ENCODE measurements around the gene EBP. TPM values are rescaled to one million over a fixed set of nuclear protein-coding genes. Genes with fewer than 3 reads are reported as not detected.

Gene EBP
- total and polyA plus RNA-seq, 5 donors from 2014 or later, result 56.8 to 126 (median 103) TPM

DNA sequence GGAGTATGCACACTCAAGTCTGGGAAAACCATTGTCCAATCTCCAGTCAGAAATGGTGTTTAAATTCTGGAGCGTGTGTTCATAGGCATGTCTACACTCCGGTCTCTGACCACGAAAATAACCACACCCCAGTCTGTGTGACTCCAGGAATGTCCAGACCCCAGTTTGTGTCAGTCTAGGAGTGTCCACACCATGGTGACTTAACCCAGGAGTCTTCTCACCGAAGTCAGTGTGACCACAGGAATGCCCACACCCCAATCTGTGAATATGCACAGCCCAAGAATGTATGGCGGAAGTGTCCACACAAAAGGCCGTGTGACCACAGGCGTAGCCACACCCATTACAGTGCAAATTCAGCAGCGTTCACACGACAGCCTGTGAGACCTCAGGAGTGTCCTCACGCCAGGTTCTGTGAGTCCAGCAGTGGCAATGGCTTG is 34.2 kb upstream of the EBP start:
- H3K27ac ChIP-seq (ENCODE audit: insufficient read depth, low read length, poor library complexity, severe bottlenecking), result no peak overlapping the region
- Mint-ChIP-seq H3K4me3 (no peak overlapping the region), H3K9me3 (no peaks in the 10 kb centered on the region), H3K27me3 (no peaks in the 10 kb centered on the region), H3K36me3 (no peaks in the 10 kb centered on the region), H3K4me1 (no peaks in the 10 kb centered on the region), H3K27ac (no peak overlapping the region)
- H3K4me3 ChIP-seq (ENCODE audit: low read depth, low read length), result no peak overlapping the region
- H3K4me1 ChIP-seq (ENCODE audit: control insufficient read depth, insufficient read depth, low read length, poor library complexity, severe bottlenecking), result no peaks in the 10 kb centered on the region
- ATAC-seq (ENCODE audit: low read depth in 2 of 2) (no peak), DNase-seq (no peak)
- no peaks in the 10 kb centered on the region for H3K27me3 ChIP-seq (ENCODE audit: control insufficient read depth, insufficient read depth, low read length)
- peaks cover 11% of the 10 kb centered on the region for H3K36me3 ChIP-seq (ENCODE audit: control insufficient read depth, insufficient read depth, low read length)
- no peaks in the 10 kb centered on the region for H3K9me3 ChIP-seq (ENCODE audit: control insufficient read depth in 2 of 2, low read length in 2 of 2)

DNA sequence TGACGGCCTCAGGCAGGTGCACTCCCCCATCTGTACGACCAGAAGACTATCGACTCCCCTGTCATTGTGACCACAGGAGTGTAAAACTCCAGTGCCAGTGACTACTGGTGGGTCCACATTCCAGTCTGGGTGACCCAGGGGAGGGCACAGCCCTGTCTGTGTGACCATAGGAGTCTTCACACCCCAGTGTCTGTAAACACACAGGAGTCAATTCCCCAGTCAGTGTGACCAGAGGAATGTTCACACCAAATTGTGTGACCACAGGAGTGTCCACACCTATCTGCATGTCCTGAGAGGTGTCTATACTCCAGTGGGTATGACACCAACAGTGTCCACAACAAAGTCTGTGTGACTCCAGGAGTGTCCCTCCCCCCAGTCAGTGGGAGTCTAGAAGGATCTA is 33.6 kb upstream of the EBP start:
- Mint-ChIP-seq H3K27ac (no peak overlapping the region), H3K4me1 (no peaks in the 10 kb centered on the region), H3K36me3 (no peaks in the 10 kb centered on the region), H3K27me3 (no peaks in the 10 kb centered on the region), H3K4me3 (no peak overlapping the region), H3K9me3 (peaks cover 0 to 2% (median 0%) of the 10 kb centered on the region in 7 donors)
- Histone ChIP-seq H3K4me3 (ENCODE audit: low read depth, low read length) (no peak overlapping the region), H3K9me3 (ENCODE audit: control insufficient read depth in 2 of 2, low read length in 2 of 2) (no peaks in the 10 kb centered on the region), H3K27me3 (ENCODE audit: control insufficient read depth, insufficient read depth, low read length) (no peaks in the 10 kb centered on the region), H3K36me3 (ENCODE audit: control insufficient read depth, insufficient read depth, low read length) (peaks cover 6% of the 10 kb centered on the region), H3K27ac (ENCODE audit: insufficient read depth, low read length, poor library complexity, severe bottlenecking) (no peak overlapping the region), H3K4me1 (ENCODE audit: control insufficient read depth, insufficient read depth, low read length, poor library complexity, severe bottlenecking) (no peaks in the 10 kb centered on the region)
- no peak for DNase-seq
- no peak for ATAC-seq (ENCODE audit: low read depth in 2 of 2)

DNA sequence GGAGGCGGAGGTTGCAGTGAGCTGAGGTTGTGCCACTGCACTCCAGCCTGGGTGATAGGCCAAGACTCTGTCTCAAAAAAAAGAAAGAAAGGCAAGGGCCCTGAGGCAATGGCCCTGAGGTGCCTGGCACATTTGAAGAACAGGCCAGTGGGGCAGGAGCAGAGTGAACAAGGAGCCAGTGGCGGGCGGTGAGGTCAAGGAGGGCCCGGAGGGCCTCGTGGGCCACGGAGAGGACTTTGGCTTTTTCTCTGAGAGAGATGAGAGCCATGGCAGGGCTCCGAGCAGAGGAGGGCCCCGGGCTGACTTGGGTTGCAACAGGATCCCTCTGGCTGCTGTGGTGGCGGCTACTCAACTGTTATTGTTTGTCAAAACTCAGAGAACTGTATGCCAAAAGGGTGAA is 32.3 kb upstream of the EBP start:
- DNase-seq (no peak), ATAC-seq (ENCODE audit: low read depth in 2 of 2) (no peak)
- Mint-ChIP-seq H3K4me1 (no peaks in the 10 kb centered on the region), H3K36me3 (no peaks in the 10 kb centered on the region), H3K27ac (no peak overlapping the region), H3K4me3 (no peak overlapping the region), H3K9me3 (peaks cover 0 to 2% (median 0%) of the 10 kb centered on the region in 7 donors), H3K27me3 (no peaks in the 10 kb centered on the region)
- H3K27ac ChIP-seq (ENCODE audit: insufficient read depth, low read length, poor library complexity, severe bottlenecking), result no peak overlapping the region
- peaks cover 2% of the 10 kb centered on the region for H3K36me3 ChIP-seq (ENCODE audit: control insufficient read depth, insufficient read depth, low read length)
- H3K4me1 ChIP-seq (ENCODE audit: control insufficient read depth, insufficient read depth, low read length, poor library complexity, severe bottlenecking), result no peaks in the 10 kb centered on the region
- H3K27me3 ChIP-seq (ENCODE audit: control insufficient read depth, insufficient read depth, low read length), result no peaks in the 10 kb centered on the region
- no peaks in the 10 kb centered on the region for H3K9me3 ChIP-seq (ENCODE audit: control insufficient read depth in 2 of 2, low read length in 2 of 2)
- no peak overlapping the region for H3K4me3 ChIP-seq (ENCODE audit: low read depth, low read length)

DNA sequence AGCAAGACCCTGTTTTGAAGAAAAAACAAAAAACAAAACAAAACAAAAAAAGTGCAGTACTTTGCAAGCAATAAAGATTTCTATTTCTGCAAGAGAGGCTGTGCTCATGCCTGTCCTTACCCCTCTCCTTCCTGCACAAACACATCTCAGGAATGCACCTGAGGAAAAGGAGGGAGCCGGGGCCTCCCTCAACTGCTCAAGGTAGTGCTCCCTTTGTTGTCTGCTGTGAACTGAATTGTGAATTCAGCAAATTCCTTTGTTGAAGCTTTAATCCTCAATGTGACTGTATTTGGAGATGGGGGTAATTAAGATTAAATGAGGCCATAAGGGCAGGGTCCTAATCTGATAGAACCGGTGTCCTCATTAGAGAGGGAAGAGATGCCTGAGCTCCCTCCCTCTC is 31.7 kb upstream of the EBP start:
- H3K36me3 ChIP-seq (ENCODE audit: control insufficient read depth, insufficient read depth, low read length), result peaks cover 2% of the 10 kb centered on the region
- DNase-seq (no peak), ATAC-seq (ENCODE audit: low read depth in 2 of 2) (no peak)
- Mint-ChIP-seq H3K27ac (no peak overlapping the region), H3K27me3 (no peaks in the 10 kb centered on the region), H3K4me3 (no peak overlapping the region), H3K36me3 (no peaks in the 10 kb centered on the region), H3K9me3 (peaks cover 0 to 2% (median 0%) of the 10 kb centered on the region in 7 donors), H3K4me1 (no peaks in the 10 kb centered on the region)
- H3K27me3 ChIP-seq (ENCODE audit: control insufficient read depth, insufficient read depth, low read length), result no peaks in the 10 kb centered on the region
- no peaks in the 10 kb centered on the region for H3K9me3 ChIP-seq (ENCODE audit: control insufficient read depth in 2 of 2, low read length in 2 of 2)
- no peak overlapping the region for H3K4me3 ChIP-seq (ENCODE audit: low read depth, low read length)
- H3K4me1 ChIP-seq (ENCODE audit: control insufficient read depth, insufficient read depth, low read length, poor library complexity, severe bottlenecking), result no peaks in the 10 kb centered on the region
- H3K27ac ChIP-seq (ENCODE audit: insufficient read depth, low read length, poor library complexity, severe bottlenecking), result no peak overlapping the region

DNA sequence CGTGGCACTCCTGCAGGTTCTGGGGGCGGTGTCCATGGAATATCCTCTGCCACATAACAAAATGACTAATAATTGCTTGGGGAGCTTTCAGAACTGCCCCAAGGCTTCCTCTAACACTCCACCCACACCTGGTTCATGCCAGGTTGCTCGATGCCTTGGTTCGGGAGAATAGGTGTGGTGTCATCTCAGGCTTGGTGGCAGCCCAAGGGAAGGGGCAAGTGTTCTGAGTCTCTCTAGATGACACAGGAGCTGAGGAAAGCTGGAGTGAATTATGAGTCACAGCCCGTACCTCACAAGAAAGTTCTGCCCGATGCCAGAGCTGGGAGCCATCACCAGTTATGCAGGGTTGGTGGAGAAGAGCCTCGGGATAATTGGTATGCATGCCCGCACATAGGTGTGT is 30.9 kb upstream of the EBP start:
- Histone ChIP-seq H3K4me1 (ENCODE audit: control insufficient read depth, insufficient read depth, low read length, poor library complexity, severe bottlenecking) (no peaks in the 10 kb centered on the region), H3K27me3 (ENCODE audit: control insufficient read depth, insufficient read depth, low read length) (no peaks in the 10 kb centered on the region), H3K36me3 (ENCODE audit: control insufficient read depth, insufficient read depth, low read length) (no peaks in the 10 kb centered on the region), H3K9me3 (ENCODE audit: control insufficient read depth in 2 of 2, low read length in 2 of 2) (no peaks in the 10 kb centered on the region), H3K27ac (ENCODE audit: insufficient read depth, low read length, poor library complexity, severe bottlenecking) (no peak overlapping the region), H3K4me3 (ENCODE audit: low read depth, low read length) (no peak overlapping the region)
- DNase-seq (no peak), ATAC-seq (ENCODE audit: low read depth in 2 of 2) (no peak)
- no peak overlapping the region for H3K4me3 Mint-ChIP-seq
- no peaks in the 10 kb centered on the region for H3K27me3 Mint-ChIP-seq
- no peak overlapping the region for H3K27ac Mint-ChIP-seq
- H3K9me3 Mint-ChIP-seq, result peaks cover 0 to 2% (median 0%) of the 10 kb centered on the region in 7 donors
- no peaks in the 10 kb centered on the region for H3K4me1 Mint-ChIP-seq
- H3K36me3 Mint-ChIP-seq, result no peaks in the 10 kb centered on the region

DNA sequence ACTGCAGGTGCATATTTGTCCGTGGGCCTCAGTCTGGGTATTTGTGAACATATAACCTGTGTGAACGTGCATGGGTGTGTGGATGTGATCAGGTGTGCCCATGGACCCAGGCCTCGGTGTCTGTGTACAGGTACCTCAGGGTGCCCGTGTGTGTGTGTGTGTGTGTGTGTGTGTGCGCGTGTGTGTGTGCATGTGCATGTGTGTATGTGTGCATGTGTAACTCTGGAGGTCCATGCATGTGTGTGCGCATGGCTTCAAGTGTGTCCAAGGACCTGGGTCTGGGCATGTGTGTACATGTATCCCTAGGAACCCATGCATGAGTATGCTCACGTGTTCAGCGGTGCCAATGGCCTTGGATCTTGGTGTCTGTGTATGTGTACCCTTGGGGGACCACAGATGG is 29.8 kb upstream of the EBP start:
- Mint-ChIP-seq H3K36me3 (no peaks in the 10 kb centered on the region), H3K27me3 (no peaks in the 10 kb centered on the region), H3K4me1 (no peaks in the 10 kb centered on the region), H3K4me3 (no peak overlapping the region), H3K27ac (no peak overlapping the region), H3K9me3 (peaks cover 0 to 2% (median 0%) of the 10 kb centered on the region in 7 donors)
- Histone ChIP-seq H3K4me1 (ENCODE audit: control insufficient read depth, insufficient read depth, low read length, poor library complexity, severe bottlenecking) (no peaks in the 10 kb centered on the region), H3K9me3 (ENCODE audit: control insufficient read depth in 2 of 2, low read length in 2 of 2) (no peaks in the 10 kb centered on the region), H3K27me3 (ENCODE audit: control insufficient read depth, insufficient read depth, low read length) (no peaks in the 10 kb centered on the region), H3K36me3 (ENCODE audit: control insufficient read depth, insufficient read depth, low read length) (no peaks in the 10 kb centered on the region), H3K4me3 (ENCODE audit: low read depth, low read length) (no peak overlapping the region), H3K27ac (ENCODE audit: insufficient read depth, low read length, poor library complexity, severe bottlenecking) (no peak overlapping the region)
- no peak for DNase-seq
- no peak for ATAC-seq (ENCODE audit: low read depth in 2 of 2)

DNA sequence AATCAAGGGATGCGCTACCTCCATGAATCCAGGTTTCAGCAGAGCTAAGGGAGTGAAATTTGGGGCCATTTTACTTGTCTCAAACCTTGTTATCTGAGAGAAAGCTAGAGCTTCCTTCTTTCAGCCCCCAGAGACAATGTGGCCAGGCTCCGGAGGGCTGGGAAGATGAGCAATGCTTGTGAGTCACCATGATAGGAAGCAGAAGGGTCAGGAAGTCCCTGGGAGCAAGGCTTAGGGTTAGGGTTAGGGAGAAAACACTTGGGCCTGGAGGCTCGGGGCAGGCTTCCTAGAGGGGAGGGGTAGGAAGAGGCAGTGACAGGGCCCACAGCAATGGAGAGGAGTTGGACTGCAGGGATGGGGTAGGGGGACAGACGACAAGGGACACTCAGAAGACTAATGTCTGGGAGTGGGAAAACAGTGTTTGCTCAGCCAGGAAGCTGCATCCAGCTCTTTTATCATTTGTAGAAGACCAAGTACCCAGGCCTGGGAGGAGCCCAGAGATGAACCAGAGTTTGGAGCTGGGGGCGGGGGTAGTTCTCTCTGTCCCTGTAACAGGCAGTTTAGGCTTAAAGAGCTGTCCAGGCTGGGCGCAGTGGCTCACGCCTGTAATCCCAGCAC is 29.2 kb upstream of the EBP start:
- H3K4me3 Mint-ChIP-seq, result no peak overlapping the region
- H3K4me1 Mint-ChIP-seq, result no peaks in the 10 kb centered on the region
- H3K9me3 Mint-ChIP-seq, result peaks cover 0 to 2% (median 0%) of the 10 kb centered on the region in 7 donors
- H3K9me3 ChIP-seq (ENCODE audit: control insufficient read depth in 2 of 2, low read length in 2 of 2), result no peaks in the 10 kb centered on the region
- no peaks in the 10 kb centered on the region for H3K36me3 Mint-ChIP-seq
- H3K27ac ChIP-seq (ENCODE audit: insufficient read depth, low read length, poor library complexity, severe bottlenecking), result no peak overlapping the region
- H3K27ac Mint-ChIP-seq, result no peak overlapping the region
- no peaks in the 10 kb centered on the region for H3K4me1 ChIP-seq (ENCODE audit: control insufficient read depth, insufficient read depth, low read length, poor library complexity, severe bottlenecking)
- no peaks in the 10 kb centered on the region for H3K27me3 ChIP-seq (ENCODE audit: control insufficient read depth, insufficient read depth, low read length)
- no peak for ATAC-seq (ENCODE audit: low read depth in 2 of 2)
- H3K4me3 ChIP-seq (ENCODE audit: low read depth, low read length), result no peak overlapping the region
- H3K36me3 ChIP-seq (ENCODE audit: control insufficient read depth, insufficient read depth, low read length), result no peaks in the 10 kb centered on the region
- DNase-seq, result no peak
- peaks cover 1% of the 10 kb centered on the region for H3K27me3 Mint-ChIP-seq

DNA sequence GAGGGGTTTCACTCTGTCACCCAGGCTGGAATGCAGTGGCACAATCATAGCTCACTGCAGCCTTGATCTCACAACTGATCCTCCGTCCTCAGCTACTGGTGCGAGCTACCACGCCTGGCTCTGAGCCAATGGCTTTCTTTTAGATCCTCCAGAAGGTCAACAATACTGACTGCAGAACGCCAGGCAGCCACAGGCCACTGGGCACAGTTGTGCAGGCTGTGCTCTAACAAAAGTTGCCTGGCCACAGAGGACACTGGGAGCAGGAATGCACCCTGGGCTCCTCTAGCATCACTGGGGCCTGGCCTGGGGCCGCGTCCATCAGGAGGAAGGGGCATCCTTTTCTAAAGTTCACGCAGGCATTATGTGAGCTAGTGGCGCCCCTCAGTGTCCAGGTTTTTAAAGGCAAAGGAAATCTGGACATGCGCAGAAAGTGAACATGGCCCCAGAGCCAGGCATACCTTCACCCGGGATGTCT is 27.7 kb upstream of the EBP start:
- Histone ChIP-seq H3K27ac (ENCODE audit: insufficient read depth, low read length, poor library complexity, severe bottlenecking) (no peak overlapping the region), H3K27me3 (ENCODE audit: control insufficient read depth, insufficient read depth, low read length) (no peaks in the 10 kb centered on the region), H3K36me3 (ENCODE audit: control insufficient read depth, insufficient read depth, low read length) (no peaks in the 10 kb centered on the region), H3K9me3 (ENCODE audit: control insufficient read depth in 2 of 2, low read length in 2 of 2) (no peaks in the 10 kb centered on the region), H3K4me1 (ENCODE audit: control insufficient read depth, insufficient read depth, low read length, poor library complexity, severe bottlenecking) (no peaks in the 10 kb centered on the region), H3K4me3 (ENCODE audit: low read depth, low read length) (no peak overlapping the region)
- no peaks in the 10 kb centered on the region for H3K4me1 Mint-ChIP-seq
- no peak overlapping the region for H3K4me3 Mint-ChIP-seq
- H3K27ac Mint-ChIP-seq, result no peak overlapping the region
- peaks cover 0 to 2% (median 0%) of the 10 kb centered on the region in 7 donors for H3K9me3 Mint-ChIP-seq
- peaks cover 4% of the 10 kb centered on the region for H3K27me3 Mint-ChIP-seq
- no peaks in the 10 kb centered on the region for H3K36me3 Mint-ChIP-seq
- ATAC-seq (ENCODE audit: low read depth in 2 of 2) (no peak), DNase-seq (peak in 1 of 3 donors; percentile 20)

Data from CD4-positive, CD25-positive, alpha-beta regulatory T cell (primary cell).